Stimulated activated CD8-positive, alpha-beta memory T cell treated with anti-CD3 and anti-CD28 coated beads, Interleukin-15, amount 100 ng/mL, for 4 hours (primary cell): ENCODE results near the gene CALCB.
"Not testable (repeated sequence)": the region's sequence is repeated elsewhere in the genome, so short reads cannot be mapped to it uniquely, and the experiment has no call there.

Experiments used
- DNase-seq, 2 donors: peaks; one replicate each; pipeline ENCODE4 v3.0.0-alpha.2; 2020; ENCODE audit warnings: low read depth in 2 of 2

The CALCB gene, protein sequence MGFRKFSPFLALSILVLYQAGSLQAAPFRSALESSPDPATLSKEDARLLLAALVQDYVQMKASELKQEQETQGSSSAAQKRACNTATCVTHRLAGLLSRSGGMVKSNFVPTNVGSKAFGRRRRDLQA

DNA sequence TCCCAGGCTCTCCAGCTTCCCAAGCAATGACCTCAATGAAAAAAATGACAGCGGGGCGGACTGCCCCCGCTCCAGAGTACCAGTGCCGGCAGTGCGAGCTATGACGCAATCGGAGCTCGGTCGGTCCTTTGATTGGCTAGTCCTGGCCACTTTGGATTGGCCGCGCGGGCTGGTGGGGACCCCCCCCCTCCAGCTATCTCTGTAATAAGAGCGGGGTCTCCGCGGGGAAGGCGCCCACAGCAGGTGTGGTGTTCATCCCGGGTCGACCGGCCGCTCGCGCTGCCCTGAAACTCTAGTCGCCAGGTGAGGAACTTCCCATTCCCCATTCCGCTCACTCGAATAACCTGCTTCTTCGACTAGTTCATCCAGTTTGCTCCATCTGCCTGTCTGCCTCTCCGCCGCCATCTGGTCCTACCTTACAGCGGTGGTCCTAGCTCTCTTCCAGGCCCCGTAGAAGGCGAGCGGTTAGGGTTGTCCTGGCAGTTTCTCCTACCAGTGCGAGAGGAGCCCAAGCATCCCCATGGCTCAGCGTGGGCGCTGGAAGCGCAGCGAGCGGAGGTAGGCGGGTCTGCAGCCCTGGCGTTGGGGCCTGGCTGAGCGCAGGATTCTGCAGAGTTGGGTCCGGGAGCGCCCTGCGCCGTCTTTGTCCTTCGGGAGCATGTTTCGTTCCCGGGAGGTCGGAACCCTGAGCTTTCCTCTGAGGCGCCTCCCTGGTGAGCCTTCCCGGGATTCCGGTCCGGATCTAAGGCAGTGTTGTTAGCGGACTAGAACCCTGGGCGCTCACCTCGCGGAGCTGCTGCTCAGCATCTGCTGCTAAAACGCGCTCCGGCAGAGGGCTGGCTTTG, at the start of gene CALCB:
TSS of gene CALCB (plus strand) at position 233 of the 845 bp plus-strand sequence. CDS start 1,126 bp downstream, outside the sequence.
- DNase-seq = no peak

DNA sequence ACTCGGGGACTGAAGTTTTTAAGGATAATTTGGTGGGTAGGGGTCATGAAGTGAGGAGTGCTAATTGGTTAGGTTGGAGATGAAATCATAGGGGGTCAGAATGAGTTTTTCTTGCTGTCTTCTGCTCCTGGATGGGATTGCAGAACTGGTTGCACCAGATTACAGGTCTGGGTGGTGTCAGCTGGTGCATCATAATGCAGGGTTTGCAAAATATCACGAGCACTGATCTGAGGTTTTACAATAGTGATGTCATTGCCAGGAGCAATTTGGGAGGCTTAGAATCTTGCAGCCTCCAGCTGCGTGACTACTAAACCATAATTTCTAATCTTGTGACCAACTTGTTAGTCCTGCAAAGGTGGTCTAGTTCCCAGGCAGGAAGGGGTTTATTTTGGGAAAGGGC, 46.4 kb upstream of the CALCB start:
- no peak for DNase-seq

DNA sequence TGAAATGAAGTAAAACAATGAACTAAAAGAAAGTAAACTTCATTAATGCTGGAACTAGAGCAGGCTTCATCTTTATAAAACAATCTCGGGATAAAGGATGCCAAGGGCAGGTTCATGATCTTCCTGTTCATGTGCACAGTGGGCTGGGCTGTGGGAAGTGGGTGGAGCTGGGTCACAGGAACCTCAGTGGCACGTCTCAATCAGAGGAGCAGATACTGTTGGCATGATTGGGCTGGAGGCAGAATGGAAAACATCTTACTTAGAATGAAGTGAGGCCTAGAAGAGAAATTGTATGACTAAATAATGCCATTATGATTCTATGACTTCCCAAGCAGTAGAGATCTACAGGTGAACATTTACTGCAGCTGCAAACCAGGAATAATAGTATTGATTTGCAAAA, 45.4 kb upstream of the CALCB start:
- DNase-seq = no peak

DNA sequence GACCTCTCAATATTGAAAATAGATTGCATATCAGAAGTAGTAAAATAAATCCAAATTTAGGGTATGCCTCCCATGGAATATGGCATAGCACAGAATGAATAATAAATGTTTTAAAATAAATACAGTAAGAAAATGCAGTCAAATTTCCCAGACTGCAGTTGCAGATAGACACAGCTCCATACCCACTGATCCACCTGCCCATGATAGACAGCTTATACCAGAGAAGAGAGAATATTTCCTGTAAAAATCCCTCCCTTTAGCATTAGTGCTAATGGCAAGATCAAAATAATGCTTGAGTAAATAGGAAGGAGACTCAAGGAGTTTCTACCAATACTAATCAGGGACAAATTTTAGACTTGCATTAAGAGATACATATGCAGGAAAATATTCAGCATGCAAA, 45.0 kb upstream of the CALCB start:
- no peak for DNase-seq

DNA sequence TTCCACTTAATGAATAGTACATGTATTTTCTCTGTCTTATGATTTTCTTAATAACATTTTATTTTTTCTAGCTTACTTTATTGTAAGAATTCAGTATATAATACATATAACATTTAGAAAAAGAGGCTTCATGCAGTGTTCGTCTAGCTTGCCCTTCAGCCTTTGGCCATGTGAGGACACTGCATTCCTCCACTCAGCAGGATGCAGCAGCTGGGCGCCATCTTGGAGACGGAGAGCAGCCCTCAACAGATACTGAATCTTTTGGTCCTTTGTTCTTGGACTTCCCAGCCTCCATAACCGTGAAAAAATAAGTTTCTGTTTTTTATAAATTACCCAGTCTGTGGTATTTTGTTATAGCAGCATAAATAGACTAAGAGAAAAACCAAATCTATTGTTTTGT, 41.4 kb upstream of the CALCB start:
- not testable (repeated sequence) for DNase-seq

DNA sequence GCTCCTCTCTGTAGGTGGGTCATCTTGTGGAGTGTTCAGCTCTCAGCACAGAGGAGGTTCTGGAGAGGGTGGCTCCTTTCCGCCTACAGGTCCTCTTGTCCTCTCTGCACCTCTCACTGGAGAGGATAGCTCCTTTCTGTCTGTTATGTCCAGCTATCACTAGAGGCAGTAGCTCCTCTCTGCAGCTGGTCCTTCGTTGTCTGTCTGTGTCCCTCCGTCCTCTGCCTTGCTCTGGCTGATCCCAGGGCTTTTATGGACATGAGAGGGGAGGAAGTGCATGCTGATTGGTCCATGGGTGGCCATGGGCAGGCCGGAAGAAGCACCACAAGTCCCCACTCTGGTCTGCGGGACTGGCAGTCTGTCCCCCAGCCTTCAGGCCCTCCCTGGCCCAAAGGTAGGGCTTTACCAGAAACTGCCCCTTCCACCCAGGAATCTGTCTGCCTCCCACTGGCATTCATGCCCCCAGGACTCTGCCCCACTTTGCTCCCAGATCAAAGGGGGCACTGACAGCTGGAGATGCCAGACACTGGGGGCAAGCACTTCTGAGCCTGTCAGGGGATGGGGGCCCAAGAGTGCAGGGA, 38.6 kb upstream of the CALCB start:
- DNase-seq = no peak

- no peak for DNase-seq
Observed at GRCh38 chr11:15035283-15035682, 38.1 kb upstream of the CALCB start.

DNA sequence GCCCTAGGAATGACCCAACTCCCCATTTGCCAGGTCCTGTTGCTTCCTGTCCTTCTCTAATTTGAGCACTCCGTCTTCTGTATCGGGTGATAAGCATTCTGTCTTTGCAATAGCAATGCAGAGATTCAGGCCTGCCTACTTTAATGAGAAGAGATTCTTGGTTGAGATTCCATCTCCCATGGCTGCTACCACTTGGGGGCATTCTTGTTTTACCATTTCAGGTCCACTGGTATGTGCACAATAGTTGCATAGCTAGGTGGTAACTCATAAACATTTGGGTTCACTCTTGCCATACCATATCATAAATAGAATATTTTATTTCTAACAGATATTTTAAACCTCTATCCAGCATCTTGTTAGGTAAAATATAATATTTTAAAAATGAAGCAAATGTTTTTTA, 34.4 kb upstream of the CALCB start:
- no peak for DNase-seq

DNA sequence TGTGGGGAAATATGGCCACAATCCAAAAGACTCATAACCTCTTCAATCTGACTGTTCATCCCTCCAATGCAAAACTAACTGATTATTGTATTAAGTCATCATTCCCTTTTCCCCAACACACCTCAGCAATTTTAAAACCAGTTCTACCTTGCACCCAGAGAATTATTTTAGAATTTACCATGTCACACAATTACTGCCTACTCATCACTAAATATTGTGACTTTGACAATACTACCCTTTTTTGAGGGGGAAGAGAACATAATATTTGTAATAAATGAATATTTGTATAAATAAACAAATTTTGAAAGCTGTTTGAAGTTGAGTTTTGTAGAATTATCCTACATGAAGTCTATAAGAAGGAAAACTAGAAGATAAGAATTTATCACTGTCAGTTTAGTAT, 28.2 kb upstream of the CALCB start:
- no peak for DNase-seq

DNA sequence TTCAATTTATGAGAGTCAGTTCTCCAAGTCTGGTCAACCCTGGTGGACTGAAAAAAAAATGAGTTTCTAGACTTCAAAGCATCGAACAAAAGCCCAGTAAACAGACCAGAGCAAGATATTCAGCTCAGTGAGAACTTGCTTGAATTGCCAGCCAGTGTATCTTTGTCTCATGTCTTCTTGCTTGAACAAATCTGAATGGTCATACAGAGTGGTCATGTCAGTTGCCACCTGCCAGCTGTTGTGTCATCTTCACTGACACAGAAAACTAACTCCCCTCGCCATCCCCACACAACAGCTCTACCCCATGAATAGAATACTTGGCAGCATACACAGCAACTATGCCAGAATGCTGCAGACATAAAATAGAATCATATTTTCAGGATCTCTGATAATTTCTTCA, 27.5 kb upstream of the CALCB start:
- no peak for DNase-seq

- DNase-seq = not testable (repeated sequence)
Observed at GRCh38 chr11:15046673-15047072, 26.7 kb upstream of the CALCB start.

DNA sequence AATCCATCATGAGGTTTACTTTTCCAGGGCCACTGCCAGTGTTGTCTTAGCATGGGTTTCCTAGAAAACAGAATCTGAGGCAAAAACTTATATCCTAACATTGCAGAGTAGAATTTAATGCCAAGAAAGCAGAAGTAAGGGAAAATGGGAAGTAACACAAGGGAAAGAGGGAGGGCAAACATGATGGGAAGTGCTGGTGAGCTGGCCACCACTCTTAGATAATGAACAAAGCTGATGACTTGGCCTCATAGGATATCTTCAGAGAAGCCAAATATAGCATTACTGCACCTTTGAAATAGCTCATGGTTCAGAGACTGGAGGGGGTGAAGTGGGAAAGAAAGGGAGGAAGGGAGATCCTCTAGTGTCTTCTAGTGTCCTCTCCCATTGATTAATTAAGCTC, 24.8 kb upstream of the CALCB start:
- DNase-seq = no peak

DNA sequence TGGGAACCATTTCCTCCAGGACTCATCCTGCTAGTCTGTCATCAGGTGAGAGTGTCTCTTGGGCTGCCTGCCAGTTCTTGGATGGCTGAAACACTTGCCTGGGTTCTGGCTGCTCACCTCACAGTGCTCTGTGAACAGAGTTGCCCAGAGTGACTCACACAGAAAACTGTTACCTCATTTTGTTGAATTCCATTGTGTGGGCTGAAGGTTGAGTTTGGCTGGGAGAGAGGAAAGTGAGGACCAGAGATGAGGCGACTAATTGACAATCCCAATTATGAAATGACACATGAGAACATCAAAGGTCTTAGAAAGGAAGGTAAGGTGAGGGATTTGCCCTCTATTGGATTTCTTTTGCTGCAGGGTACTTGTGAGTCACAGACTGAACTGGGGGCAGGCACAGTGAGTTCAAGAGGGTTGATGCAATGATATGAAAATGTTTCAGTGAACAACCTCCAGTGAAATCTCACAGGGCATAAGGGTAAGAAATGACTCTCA, 20.2 kb upstream of the CALCB start:
- no peak for DNase-seq

- no peak for DNase-seq
Observed at GRCh38 chr11:15055620-15056356, 17.6 kb upstream of the CALCB start.

GRCh38 chr11:15057329-15057728, 16.1 kb upstream of the CALCB start:
- no peak for DNase-seq

DNA sequence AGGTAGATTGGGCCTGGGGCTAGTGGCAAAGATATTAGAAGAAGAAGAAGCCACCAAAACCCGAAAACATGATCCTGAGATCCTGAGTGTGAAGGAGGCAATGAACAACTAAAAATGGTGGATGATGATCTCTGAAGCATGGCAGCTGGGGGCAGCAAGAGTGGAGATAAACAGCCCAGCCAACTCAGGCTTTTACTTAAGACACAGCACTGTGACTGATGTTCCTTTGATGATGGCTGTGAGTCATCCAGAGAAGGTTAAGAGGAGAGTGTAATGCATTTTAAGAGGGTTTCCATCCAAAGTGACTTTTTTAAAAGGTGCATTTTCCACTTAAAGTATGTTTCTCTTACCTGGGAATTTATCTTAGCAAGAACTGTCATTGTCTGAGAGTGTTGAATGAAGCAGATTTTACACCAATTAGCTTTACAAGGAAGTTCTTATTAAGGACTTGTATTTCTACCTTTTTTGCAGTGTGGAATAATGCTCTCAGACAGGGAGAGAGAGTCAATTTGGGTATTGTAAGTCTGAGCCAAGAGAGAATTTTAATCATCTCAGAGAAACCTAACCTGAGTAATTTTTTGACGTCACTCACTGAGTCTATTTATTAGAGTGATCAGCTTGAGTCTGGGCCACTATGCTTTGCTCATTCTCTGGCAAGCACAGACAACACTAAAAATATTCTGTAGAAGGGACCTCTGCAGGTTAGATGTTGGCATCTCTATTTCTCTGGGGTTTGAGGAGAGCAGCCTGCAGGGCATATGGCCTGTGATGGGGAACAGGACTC, 14.1 kb upstream of the CALCB start:
- no peak for DNase-seq

DNA sequence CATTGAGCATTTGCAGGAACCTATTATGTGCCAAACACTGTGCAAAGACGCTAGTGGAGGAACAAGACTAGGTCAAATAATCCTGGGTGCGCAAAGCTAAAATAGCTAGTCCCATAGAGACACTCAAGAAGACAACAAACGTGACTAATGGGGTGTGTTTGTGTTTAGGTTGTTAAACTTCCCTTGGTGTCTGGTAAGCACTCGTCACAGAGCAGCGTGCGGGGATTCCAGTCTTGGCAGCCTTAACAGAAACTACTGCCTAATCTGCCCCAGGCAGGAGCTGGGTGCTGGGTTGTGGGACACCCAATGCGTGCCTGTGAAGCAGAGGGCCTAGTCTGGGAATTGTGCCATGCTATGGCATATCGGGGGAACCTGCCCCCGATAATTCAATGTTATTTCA, 10.8 kb upstream of the CALCB start:
- no peak for DNase-seq

GRCh38 chr11:15069751-15070150, 3.6 kb upstream of the CALCB start:
- not testable (repeated sequence) for DNase-seq

DNA sequence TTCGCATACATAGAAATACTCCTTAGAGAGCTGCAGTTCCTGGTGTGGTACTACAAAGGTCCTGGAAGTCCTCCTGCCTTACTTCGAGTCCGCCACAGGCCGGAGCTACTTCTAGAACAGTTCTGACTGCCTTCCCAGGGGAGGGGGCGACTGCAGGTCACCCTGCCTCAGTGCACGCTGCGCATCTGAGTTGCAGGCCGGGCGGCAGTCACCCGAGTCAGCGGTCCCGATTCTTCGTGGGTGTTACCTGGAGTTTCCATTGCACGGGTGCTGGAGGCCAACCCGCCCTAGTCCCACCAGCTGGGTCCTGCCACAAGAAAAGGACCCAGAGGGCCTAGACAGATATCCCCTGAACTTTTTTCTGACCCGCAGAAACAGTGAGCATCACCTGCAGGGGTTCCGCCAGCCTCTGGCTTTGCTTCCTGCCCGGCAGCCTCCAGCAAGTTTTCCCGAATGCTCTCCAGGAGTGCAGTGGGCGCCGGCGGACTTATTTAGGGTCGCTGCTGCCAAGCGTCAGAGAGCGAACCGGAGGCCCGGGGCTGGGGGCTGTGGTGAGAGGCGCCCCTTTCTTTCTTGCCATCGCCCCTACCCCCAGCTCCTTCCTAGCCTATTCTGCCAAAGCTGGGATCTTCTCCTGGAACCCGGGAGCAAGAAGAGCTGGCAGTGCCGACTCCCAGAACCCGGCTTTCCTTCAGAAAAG, 1.7 kb upstream of the CALCB start:
- no peak for DNase-seq

DNA sequence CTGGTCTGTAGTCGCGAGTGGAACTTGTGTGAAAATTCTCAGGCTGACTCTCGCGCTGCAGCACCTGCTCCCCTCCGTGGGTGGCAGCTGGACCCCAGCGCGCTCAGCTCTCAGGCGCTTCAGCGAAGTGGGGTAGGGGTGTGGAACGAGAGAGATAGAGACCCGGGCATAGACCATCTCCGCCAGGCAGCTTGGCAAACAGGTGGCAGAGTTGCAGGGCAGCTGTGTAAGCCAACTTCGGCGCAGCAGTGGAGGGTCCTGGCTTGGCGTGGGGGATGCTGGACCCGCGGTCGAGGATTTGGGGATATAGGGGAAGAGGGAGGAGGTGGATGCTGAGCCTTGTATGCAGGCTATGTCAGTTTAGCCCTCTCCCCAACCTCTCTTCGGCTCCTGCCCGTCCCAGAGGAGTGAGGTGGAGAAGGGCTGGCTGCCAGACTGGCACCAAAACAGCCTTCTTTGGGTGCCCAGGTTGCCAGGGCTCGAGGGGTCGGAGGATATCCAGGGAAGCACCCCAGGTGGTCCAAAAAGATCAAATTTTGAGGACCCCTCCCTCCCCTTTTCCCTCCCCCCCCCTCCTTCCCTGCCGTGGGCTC, 746 bp upstream of the CALCB start:
- DNase-seq = no peak
